A673 (cell line): Measurements from ENCODE around the gene ADK.

ENCODE experiments used
- EZH2 ChIP-seq: fragments of 200-600 bp; sonication (generic); IDR thresholded peaks from 2 replicates; pipeline ENCODE4 v1.6.1; 2017; ENCODE audit warnings: borderline replicate concordance, low read depth, mild to moderate bottlenecking, mixed read lengths, antibody characterized with exemption, low read length; ENCODE audit not compliant: poor library complexity, severe bottlenecking
- TF ChIP-seq, protein P1 (sequence below): fragments of 300-800, 200-600 bp; sonication (generic); conservative IDR thresholded peaks from 2 replicates; pipeline ENCODE4 v1.5.1; 2017; ENCODE audit warnings: low read depth, mild to moderate bottlenecking, antibody characterized with exemption, low read length, moderate library complexity, mixed read lengths

GRCh38 chr10:74705358-74705980, 554.4 kb downstream of the ADK start:
- no peak for TF ChIP-seq EZH2
- TF ChIP-seq, protein P1, sequence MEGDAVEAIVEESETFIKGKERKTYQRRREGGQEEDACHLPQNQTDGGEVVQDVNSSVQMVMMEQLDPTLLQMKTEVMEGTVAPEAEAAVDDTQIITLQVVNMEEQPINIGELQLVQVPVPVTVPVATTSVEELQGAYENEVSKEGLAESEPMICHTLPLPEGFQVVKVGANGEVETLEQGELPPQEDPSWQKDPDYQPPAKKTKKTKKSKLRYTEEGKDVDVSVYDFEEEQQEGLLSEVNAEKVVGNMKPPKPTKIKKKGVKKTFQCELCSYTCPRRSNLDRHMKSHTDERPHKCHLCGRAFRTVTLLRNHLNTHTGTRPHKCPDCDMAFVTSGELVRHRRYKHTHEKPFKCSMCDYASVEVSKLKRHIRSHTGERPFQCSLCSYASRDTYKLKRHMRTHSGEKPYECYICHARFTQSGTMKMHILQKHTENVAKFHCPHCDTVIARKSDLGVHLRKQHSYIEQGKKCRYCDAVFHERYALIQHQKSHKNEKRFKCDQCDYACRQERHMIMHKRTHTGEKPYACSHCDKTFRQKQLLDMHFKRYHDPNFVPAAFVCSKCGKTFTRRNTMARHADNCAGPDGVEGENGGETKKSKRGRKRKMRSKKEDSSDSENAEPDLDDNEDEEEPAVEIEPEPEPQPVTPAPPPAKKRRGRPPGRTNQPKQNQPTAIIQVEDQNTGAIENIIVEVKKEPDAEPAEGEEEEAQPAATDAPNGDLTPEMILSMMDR = no peak
